HL-60/S4 treated with phorbol 12-myristate 13-acetate at 8.2 ng/mL for 4 days and 3 days (cell line): ENCODE results near the gene PRXL2B.

ENCODE experiments used
- in situ Hi-C: fragments of 300-500 bp; cut with MboI; formaldehyde crosslinking; loops from 2 replicates; pipeline ENCODE4 v1.15.0; 2022; ENCODE audit warnings: low sequenced_read_pairs

PRXL2B gene

DNA sequence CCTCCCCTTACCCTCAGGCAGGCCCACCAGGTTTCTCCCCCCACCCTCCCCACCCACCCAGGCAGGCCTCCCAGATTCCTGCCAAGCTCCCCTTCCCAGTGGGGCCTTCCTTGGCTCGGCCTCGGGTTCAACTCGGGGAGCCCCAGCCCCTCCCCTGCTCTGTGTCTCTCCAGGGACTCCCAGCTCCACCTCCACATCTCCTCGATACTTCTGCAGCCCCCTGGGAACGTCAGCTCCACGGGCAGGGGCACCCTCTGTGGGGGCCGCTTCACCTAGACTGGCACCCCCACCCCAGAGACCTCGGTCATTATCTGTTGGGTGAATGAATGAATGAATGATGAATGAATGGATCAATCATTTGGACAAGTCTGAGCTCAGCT is 45.5 kb downstream of the PRXL2B start:
- in situ Hi-C loops: no loop called here

DNA sequence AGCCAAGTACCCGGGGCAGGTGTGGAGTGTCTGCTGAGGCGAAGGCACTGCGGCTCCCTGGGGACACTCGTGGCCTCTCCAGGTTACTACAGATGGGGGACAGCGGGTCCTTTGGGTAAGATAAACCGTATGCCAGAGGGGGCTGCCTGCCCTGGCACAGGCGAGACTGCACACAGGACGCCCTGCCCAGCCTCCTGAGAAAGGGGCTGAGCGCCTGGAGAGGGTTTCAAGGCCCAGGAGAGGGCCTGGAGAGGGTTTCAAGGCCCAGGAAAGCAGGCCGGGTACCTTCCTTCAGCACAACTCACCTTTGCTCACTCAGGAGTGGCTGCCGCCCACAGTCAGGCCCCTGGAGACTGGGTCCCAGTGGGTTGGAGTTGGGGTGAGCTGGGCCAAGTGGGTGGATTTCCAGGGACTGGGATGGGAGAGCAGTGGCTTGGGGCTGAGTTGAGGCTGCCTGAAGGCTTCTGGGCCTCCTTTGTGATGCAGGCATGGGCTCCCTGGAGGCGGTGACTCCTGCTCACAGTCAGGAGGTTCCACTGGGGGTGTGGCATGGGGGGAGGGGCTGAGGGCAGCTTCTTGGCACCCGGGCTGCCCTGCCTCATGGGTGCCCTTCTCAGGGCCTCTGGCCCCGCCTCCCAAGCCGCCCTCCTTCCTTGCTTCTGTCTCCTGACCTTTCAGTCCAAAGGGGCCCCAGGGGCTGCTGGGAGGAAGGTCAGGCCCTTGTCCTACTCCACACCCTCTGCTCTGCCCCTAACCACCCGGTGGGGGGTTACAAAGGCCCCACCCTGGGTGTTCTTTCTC is 46.2 kb downstream of the PRXL2B start, which contains the start of gene MMEL1:
MMEL1 (minus strand) TSS at position 456 of the 801 bp plus-strand sequence. CDS start 3,532 bp downstream, outside the sequence.
- in situ Hi-C loops: no loop called here

DNA sequence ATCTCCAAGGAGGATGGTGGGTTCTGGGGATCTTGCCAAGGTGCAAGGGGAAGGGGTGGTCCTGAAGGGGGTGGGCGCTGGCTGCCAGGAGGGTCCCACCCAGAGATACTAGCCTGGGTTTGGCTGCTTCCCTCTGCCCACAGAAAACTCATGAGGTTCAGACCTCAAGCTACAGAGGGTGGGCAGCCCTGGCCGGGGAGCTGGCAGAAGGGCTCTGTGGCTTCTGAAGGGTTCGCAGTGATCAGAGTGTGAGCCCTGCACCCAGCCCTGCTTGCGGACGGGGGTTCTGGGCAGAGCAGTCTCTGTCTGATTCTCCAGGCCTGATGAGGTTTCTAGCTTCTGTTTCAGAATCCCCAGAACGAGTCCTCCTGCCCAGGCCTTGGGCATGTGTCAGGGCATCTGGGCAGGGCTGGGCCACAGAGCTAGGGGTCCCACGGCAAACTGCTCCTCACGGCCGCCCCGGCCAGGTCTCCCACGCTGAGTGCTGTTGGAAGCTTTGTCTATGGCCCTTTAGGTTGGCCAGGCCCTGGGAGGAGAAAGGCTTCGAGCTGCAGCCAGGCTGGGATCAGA is 46.9 kb downstream of the PRXL2B start:
- in situ Hi-C loops: no loop called here

DNA sequence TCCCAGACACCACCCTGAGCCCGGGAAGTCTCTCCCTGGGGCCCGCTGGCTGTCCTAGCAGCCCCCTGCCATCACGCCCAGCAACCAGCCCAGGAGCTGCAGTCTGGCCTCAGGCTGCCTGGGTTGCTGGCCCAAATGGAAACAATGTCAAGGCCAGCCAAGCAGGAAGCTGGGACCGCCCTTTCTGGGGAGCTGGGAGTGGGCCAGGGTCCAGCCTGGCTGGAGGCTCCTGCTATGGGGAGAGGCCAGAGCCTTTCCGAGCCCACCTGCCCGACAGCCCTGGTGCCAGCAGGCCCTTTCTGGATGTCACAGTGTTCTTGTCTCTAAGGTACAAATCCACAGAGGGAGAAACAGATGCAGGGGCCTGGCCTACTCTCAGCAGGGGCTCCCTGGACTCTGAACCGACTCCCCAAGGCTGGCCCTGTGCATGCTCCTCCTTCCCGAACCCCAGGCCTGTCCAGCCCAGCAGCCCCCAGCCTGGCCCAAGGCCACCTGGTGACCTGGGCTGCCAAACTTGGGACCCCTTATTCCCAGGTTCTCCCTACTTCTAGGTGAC is 47.4 kb downstream of the PRXL2B start:
- in situ Hi-C loops: no loop called here

- in situ Hi-C loops: no loop called here
Observed at GRCh38 chr1:2635361-2636010, 48.9 kb downstream of the PRXL2B start.

DNA sequence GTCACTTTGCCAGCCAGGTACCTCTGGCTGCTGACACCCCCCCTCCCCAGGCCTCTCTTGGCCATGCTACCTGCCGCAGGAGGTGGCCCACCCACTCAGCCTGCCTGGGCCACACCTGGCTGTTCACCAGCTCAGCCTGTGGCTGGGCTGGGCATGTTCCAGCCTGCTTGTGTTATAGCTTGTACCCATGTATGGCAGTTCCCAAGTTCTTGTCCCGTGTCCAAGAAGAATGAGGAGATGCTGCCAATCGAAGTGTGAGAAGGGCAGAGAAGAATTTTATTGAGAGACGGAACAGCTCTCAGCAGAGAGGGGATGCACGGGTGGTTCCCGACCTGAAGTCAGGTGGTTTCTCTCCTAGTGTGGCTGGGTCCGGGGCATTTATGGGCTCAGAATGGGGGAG is 50.2 kb downstream of the PRXL2B start:
- in situ Hi-C loops: no loop called here

GRCh38 chr1:2637442-2638145 is 51.0 kb downstream of the PRXL2B start:
- in situ Hi-C loops: no loop called here

DNA sequence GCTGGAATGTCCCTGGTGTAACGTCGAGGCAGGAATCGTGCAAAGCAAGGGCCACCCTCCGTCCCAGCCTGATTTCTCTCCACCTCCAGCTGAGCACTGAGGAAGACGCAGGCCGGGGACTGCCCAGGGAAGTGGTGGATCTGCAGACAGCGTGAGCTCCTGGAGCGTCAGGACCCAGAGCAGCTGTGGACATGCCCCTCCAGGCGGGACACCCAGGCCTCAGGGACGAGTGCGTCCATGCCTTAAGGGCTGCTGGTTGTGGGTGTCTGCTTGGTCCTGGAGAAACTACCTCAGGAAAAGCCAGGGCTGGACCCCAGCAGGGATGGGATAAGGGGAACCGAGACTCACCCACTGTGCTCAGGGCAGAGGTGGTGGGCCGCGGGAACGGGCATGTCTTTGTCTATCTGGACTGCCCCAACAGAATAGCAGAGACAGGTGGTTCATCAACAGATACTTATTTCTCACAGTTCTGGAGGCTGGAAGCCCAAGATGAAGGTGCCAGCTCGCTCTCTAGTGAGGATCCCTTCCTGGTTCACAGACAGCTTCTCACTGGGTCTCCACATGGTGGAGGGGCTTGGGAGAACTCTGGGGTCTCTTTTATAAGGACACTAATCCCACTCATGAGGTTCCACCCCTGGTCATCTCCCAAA is 52.0 kb downstream of the PRXL2B start:
- in situ Hi-C loops: no loop called here

DNA sequence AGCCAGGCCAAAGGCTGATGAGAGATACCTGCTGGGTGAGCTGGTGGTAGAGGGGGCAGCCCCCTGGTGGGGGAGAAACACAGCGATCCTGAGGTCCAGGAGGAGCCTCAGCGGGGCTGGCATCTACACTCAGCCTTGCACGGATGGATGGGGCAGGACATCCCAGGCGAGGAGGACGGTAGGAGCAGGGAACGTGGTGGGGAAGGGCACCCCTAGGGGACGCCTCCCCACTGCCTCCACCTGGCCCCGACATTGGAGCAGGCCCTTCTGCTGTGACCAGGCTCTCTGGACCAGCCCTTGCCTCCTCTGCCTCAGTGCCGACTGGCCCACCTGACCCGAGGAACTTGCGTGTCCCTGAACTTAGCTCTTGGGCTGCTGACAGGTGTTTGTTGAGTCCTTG is 52.6 kb downstream of the PRXL2B start:
- in situ Hi-C loops: no loop called here

- in situ Hi-C loops: no loop called here
Observed at GRCh38 chr1:2639607-2640521, 53.3 kb downstream of the PRXL2B start.

GRCh38 chr1:2640626-2641025 is 54.0 kb downstream of the PRXL2B start:
- in situ Hi-C loops: no loop called here
